Epithelial cell of proximal tubule (primary cell): ENCODE data around the gene PAOX. TPM values are rescaled to one million over a fixed set of nuclear protein-coding genes. Genes with fewer than 3 reads are reported as not detected.

Experiments used
- DNase-seq: peaks from one replicate; pipeline ENCODE4 v3.0.0-alpha.2; 2011; ENCODE audit warnings: low read depth
- H3K4me3 ChIP-seq: 2 replicates; pipeline ENCODE4 v1.5.1; 2011; ENCODE audit warnings: low read depth, mild to moderate bottlenecking, low read length
- total RNA-seq: library from RNA; depleted of rRNA; stranded (reverse); fragments of >200 nt; gene quantifications from 2 replicates; pipeline ENCODE4 v1.2.3, GENCODE V29; 2015
- TF ChIP-seq, protein P1 (sequence below): conservative IDR thresholded peaks from 2 replicates; pipeline ENCODE4 v1.5.1; 2012; ENCODE audit warnings: low read depth, mild to moderate bottlenecking, low read length

PAOX gene
- total RNA-seq, 1 donor from 2014 or later = 3.6 TPM

DNA sequence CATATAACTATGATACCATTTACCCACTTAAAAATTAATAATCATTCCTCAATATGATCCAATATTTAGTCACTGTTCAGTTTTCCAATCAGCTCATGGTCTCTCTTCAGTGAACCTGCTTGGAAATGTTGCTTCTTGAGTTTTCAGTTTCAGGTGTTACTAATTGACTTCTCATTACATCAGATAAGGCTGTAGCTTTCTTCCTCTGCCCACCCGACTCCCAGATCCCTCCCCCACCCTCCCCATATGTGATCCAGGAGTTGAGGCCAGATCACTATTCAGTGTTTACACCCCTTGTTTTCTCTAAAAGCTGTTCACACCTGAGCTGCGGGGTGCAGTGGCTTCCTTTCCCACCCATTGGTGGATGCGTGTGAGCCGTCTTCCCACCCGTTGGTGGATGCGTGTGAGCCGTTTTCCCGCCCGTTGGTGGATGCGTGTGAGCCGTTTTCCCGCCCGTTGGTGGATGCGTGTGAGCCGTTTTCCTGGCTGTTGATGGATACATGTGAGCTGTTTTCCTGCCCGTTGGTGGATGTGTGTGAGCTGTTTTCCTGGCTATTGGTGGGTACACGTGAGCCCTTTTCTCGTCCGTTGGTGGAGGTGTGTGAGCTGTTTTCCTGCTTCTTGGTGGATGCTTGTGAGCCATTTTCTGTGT lies 11.7 kb downstream of the PAOX start:
- DNase-seq = no peak
- TF ChIP-seq, protein P1, sequence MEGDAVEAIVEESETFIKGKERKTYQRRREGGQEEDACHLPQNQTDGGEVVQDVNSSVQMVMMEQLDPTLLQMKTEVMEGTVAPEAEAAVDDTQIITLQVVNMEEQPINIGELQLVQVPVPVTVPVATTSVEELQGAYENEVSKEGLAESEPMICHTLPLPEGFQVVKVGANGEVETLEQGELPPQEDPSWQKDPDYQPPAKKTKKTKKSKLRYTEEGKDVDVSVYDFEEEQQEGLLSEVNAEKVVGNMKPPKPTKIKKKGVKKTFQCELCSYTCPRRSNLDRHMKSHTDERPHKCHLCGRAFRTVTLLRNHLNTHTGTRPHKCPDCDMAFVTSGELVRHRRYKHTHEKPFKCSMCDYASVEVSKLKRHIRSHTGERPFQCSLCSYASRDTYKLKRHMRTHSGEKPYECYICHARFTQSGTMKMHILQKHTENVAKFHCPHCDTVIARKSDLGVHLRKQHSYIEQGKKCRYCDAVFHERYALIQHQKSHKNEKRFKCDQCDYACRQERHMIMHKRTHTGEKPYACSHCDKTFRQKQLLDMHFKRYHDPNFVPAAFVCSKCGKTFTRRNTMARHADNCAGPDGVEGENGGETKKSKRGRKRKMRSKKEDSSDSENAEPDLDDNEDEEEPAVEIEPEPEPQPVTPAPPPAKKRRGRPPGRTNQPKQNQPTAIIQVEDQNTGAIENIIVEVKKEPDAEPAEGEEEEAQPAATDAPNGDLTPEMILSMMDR = no peak
- no peak overlapping the region for H3K4me3 ChIP-seq

DNA sequence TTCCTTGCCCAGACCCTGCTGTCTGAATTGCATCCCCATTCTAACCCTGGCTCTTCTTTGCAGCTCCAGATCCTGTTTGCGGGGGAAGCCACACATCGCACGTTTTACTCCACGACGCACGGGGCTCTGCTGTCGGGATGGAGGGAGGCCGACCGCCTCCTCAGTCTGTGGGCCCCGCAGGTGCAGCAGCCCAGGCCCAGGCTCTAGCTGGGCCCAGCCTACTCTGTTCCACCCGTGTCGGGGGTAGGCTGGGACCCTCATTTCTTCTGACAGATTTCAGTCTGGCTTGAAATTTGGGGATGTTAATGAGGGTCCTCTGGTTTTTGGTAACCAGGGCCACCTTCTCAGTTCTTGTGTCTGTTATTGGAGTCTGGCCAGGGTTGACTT lies 12.2 kb downstream of the PAOX start:
- H3K4me3 ChIP-seq = no peak overlapping the region
- TF ChIP-seq, protein P1 = no peak
- DNase-seq = no peak

DNA sequence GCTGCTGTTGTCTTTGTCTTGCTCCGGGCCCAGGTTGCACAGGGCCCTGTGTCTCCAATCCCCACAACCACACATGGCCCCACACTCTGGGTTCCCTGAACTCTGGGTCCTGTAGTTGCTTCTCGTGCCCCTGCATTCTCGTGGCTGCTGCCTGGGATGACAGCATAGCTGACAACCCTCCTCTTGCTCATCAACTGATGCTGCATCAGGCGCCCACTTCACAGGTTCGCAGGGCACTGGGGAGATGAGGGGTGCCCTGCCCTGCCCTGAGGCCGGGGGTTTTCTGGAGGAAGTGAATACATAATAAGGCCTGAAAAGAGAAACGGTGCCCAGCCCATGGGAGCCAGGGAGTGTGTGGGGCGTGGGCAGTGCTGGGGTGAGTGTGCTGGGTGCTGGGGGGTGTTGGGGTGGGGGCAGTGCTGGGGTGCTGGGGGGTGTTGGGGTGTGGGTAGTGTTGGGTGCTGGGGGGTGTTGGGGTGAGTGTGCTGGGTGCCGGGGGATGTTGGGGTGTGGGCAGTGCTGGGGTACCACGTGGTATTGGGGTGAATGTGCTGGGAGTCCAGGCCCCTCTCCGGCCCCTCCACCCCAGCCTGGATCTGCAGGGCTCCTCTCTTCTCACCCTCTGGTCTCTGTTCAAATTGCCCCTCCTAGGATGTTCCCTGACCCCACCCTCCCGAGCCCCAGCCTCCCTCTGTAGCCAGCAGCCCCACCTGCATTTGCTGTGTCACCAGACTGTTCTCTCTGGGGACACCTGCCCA lies 12.9 kb downstream of the PAOX start:
- DNase-seq = no peak
- no peak overlapping the region for H3K4me3 ChIP-seq
- TF ChIP-seq, protein P1 = no peak

DNA sequence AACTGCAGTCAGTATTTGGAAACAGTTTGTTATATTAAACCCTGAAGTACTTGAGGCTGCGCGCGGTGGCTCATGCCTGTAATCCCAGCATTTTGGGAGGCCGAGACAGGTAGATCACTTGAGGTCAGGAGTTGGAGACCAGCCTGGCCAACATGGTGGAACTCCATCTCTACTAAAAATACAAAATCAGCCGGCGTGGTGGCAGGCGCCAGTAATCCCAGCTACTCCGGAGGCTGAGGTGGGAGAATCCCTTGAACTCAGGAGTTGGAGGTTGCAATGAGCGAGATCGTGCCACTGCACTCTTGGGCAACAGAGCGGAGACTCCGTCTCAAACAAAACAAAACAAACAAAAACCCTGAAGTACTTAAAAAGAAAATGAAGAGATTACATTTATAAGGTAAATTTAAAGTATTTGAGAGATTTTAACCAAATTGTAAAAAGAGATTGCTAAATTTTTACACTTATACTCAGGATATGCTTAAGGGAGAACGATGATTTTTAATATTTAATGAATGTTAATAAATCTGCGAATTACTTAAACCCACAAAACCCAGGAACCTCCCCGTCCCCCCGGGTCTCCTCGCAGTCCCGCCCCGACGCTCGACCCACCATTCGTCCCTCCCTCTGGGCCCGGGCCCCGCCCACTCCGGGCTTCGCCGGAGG lies 14.5 kb downstream of the PAOX start:
- peak overlapping the region; percentile 99 for H3K4me3 ChIP-seq
- TF ChIP-seq, protein P1 = no peak
- DNase-seq = no peak

DNA sequence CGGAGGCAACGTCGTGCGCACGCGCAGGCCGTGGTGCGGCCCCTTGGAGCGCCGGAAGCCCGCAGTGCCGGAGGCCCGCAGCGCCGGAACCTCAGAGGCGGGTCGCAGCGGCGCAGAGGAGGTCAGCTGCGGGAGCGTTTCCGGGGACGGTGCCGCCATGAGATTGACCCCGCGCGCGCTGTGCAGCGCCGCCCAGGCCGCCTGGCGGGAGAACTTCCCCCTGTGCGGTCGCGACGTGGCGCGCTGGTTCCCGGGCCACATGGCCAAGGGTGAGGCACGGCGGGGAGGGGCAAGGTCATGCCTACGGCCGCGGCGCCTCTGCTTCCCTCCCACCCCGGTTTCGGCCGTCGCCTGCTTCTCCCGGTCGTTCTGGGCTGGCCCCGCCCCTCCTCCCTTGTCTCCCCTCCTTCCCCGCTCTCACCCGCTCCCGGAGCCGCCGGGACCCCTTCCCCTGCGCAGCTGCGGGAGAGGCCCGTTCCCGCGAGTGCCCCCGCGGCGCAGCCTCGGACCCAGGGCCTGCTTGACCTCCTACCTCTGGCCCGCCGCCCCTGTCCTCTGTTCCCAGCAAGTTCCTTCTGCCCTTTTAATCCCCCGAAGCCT lies 15.1 kb downstream of the PAOX start, which contains the start of gene MTG1:
MTG1 (plus strand) TSS at position 94 of the 600 bp plus-strand sequence; CDS start at position 158, 64 bp downstream.
- peak within 1 kb of the TSS; percentile 99 for H3K4me3 ChIP-seq
- no peak for DNase-seq
- TF ChIP-seq, protein P1 = no peak

DNA sequence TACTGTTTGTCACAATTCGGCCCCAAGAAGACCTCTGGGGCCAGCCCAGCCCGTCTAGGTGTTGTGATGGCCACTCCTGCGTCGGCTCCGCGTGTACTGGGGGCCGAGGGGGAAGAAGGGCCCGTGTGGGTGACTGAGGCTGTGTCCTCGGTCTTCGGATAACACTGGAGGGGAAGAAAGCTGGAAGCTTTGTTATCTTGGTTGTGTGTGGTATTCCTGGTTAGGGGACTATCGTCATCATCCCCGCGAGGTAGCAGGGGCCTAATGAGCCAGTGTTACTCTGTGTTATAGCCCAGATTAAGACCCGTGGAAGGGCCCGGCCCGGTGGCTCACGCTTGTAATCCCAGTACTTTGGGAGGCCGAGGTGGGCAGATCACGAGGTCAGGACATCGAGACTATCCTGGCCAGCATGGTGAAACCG lies 15.7 kb downstream of the PAOX start:
- peak overlapping the region; percentile 99 for H3K4me3 ChIP-seq
- no peak for DNase-seq
- TF ChIP-seq, protein P1 = no peak
